ENCODE measurements around the gene EID1. TPM values are rescaled to one million over a fixed set of nuclear protein-coding genes. Genes with fewer than 3 reads are reported as not detected.

EID1 gene
- total RNA-seq, 1 donor from 2014 or later: 51.3 TPM

- ChIA-PET CTCF (no interaction called here), POLR2A (no interaction called here)
Measured at GRCh38 chr15:48898032-48898431, 20.1 kb downstream of the EID1 start.

GRCh38 chr15:48898446-48898845, 20.5 kb downstream of the EID1 start:
- POLR2A ChIA-PET: no interaction called here
- ATAC-seq (ENCODE audit: low read depth): no peak
- TF ChIP-seq, protein P1, sequence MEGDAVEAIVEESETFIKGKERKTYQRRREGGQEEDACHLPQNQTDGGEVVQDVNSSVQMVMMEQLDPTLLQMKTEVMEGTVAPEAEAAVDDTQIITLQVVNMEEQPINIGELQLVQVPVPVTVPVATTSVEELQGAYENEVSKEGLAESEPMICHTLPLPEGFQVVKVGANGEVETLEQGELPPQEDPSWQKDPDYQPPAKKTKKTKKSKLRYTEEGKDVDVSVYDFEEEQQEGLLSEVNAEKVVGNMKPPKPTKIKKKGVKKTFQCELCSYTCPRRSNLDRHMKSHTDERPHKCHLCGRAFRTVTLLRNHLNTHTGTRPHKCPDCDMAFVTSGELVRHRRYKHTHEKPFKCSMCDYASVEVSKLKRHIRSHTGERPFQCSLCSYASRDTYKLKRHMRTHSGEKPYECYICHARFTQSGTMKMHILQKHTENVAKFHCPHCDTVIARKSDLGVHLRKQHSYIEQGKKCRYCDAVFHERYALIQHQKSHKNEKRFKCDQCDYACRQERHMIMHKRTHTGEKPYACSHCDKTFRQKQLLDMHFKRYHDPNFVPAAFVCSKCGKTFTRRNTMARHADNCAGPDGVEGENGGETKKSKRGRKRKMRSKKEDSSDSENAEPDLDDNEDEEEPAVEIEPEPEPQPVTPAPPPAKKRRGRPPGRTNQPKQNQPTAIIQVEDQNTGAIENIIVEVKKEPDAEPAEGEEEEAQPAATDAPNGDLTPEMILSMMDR (IDR thresholded peaks at IDR 0.05): no peak
- Mint-ChIP-seq H3K4me1 (no peaks in the 10 kb centered on the region), H3K9me3 (no peaks in the 10 kb centered on the region), H3K27me3 (peaks cover 27% of the 10 kb centered on the region), H3K4me3 (no peak overlapping the region), H3K36me3 (ENCODE audit: low read depth) (no peaks in the 10 kb centered on the region), H3K27ac (no peak overlapping the region)
- no peak for DNase-seq
- intact Hi-C loops (cut with micrococcal nuclease): no loop called here
- CTCF ChIA-PET: no interaction called here

More at GRCh38 chr15:48898032-48898431, 20.1 kb downstream of the EID1 start:
- H3K4me1 Mint-ChIP-seq: no peaks in the 10 kb centered on the region
- no peaks in the 10 kb centered on the region for H3K9me3 Mint-ChIP-seq
- no peak overlapping the region for H3K27ac Mint-ChIP-seq
- intact Hi-C loops (cut with micrococcal nuclease): no loop called here
- ATAC-seq (ENCODE audit: low read depth) (no peak), DNase-seq (no peak)
- no peak overlapping the region for H3K4me3 Mint-ChIP-seq
- peaks cover 27% of the 10 kb centered on the region for H3K27me3 Mint-ChIP-seq
- TF ChIP-seq, protein P1 (IDR thresholded peaks at IDR 0.05): no peak
- H3K36me3 Mint-ChIP-seq (ENCODE audit: low read depth): no peaks in the 10 kb centered on the region

DNA sequence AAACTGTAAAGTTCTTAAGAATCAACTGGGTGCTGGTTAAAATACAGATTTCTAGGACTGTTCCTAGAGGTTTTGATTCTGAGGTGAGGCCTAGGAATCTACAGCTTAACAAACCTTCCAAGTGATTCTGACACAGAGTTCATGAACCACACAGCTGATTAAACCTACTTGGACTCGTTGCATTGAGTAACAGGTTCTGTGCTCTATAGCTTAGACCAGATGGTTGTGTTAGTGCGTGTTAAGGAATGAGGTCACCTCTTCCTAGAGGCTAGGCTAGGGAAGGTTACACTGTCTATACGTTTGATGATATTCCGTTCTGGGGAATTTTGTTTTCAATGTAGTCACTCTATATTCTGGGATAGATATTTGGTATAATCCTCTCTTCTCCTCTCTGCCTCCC, 21.9 kb downstream of the EID1 start:
- Mint-ChIP-seq H3K9me3 (no peaks in the 10 kb centered on the region), H3K36me3 (ENCODE audit: low read depth) (no peaks in the 10 kb centered on the region), H3K27ac (no peak overlapping the region), H3K4me3 (no peak overlapping the region), H3K4me1 (no peaks in the 10 kb centered on the region), H3K27me3 (peaks cover 23% of the 10 kb centered on the region)
- TF ChIP-seq, protein P1 (IDR thresholded peaks at IDR 0.05): no peak
- intact Hi-C loops (cut with micrococcal nuclease): no loop called here
- no peak for ATAC-seq (ENCODE audit: low read depth)
- ChIA-PET POLR2A (no interaction called here), CTCF (interaction anchor here (0.7 kb wide), 1 partner anchor 45 kb away, joined by 3 read pairs; no protein-coding TSS in a partner anchor)
- no peak for DNase-seq

DNA sequence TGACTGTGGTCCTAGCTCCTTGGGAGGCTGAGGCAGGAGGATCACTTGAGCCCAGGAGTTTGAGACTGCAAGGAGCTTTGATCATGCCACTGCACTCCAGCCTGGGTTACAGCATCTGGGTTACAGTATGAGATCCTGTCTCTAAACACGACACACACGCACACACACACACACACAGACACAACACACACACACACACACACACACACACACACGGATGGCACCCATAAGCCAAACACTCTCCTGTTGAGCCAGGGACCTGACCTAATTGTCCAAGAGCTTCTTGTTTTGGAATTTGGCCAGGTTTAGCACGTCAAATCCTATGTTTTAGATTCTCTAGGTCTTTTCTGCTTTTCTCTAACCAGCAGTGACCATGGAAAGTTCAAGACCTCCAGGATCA, 26.8 kb downstream of the EID1 start:
- ChIA-PET CTCF (no interaction called here), POLR2A (no interaction called here)
- ATAC-seq (ENCODE audit: low read depth) (no peak), DNase-seq (no peak)
- TF ChIP-seq, protein P1 (IDR thresholded peaks at IDR 0.05): no peak
- no peak overlapping the region for H3K4me3 Mint-ChIP-seq
- H3K4me1 Mint-ChIP-seq: no peaks in the 10 kb centered on the region
- no peaks in the 10 kb centered on the region for H3K36me3 Mint-ChIP-seq (ENCODE audit: low read depth)
- peaks cover 2% of the 10 kb centered on the region for H3K27me3 Mint-ChIP-seq
- H3K27ac Mint-ChIP-seq: no peak overlapping the region
- H3K9me3 Mint-ChIP-seq: peaks cover 3% of the 10 kb centered on the region
- intact Hi-C loops (cut with micrococcal nuclease): no loop called here

DNA sequence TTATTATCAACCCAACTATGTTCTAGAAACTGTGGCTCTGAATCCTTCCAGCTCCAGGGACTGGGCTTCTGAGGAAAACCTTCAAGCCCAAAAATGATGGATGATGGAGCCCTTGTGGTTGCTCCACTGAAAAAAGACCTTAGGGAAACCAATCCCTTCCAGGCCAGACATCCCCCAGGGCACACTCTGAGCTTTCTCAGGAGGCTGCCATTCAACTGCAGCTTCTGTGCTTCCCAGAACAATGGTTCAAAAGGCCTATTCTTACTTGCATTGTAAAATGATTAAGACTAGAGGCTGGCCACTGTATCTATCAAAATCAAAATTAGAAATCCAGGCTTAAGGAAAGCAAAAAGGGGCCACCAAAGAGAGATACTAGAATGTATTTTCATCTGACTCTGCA, 27.3 kb downstream of the EID1 start:
- Mint-ChIP-seq H3K4me1 (no peaks in the 10 kb centered on the region), H3K9me3 (peaks cover 3% of the 10 kb centered on the region), H3K36me3 (ENCODE audit: low read depth) (no peaks in the 10 kb centered on the region), H3K27me3 (no peaks in the 10 kb centered on the region), H3K4me3 (no peak overlapping the region), H3K27ac (no peak overlapping the region)
- ChIA-PET POLR2A (no interaction called here), CTCF (no interaction called here)
- intact Hi-C loops (cut with micrococcal nuclease): no loop called here
- TF ChIP-seq, protein P1 (IDR thresholded peaks at IDR 0.05): no peak
- no peak for DNase-seq
- no peak for ATAC-seq (ENCODE audit: low read depth)

All from activated B cell treated with CpG ODN at 0.5 μM for 24 hours (primary cell).